Gastrocnemius medialis (tissue), 4 donors: Measurements from ENCODE around the gene PPP3CA. TPM values are rescaled to one million over a fixed set of nuclear protein-coding genes. Genes with fewer than 3 reads are reported as not detected.

Experiments
- ATAC-seq, 2 donors: fragments of 150-250 bp; one replicate each; pipeline ENCODE4 v1.9.1; 2016
- DNase-seq, 2 donors: peaks; one replicate each; pipeline ENCODE4 v3.0.0-alpha.2; 2019
- H3K27ac ChIP-seq, 4 donors: fragments of 200-600 bp; sonication (generic); 1 replicate in 1 of 4; 2 replicates in 3 of 4; pipeline ENCODE4 v1.5.1; 2016 to 2018; ENCODE audit warnings: mild to moderate bottlenecking in 2 of 4, moderate library complexity in 1 of 4
- H3K27me3 ChIP-seq, 3 donors: fragments of 200-600 bp; sonication (generic) in 2 of 3; 1 replicate in 1 of 3; 2 replicates in 2 of 3; pipeline versions ENCODE4 v1.5.1 to v1.6.0; 2016 to 2019; ENCODE audit warnings: mild to moderate bottlenecking in 1 of 3, moderate library complexity in 1 of 3
- H3K36me3 ChIP-seq, 2 donors: fragments of 200-600 bp; sonication (generic) in 1 of 2; one replicate each; pipeline ENCODE4 v1.5.1; 2017 to 2018
- H3K4me1 ChIP-seq, 2 donors: fragments of 200-600 bp; sonication (generic) in 1 of 2; one replicate each; pipeline ENCODE4 v1.5.1; 2016 to 2017; ENCODE audit warnings: mild to moderate bottlenecking in 2 of 2
- H3K4me3 ChIP-seq, 4 donors: fragments of 200-600 bp; sonication (generic) in 3 of 4; 1 replicate in 1 of 4; 2 replicates in 3 of 4; pipeline ENCODE4 v1.5.1; 2016 to 2019; ENCODE audit warnings: mild to moderate bottlenecking in 2 of 4
- H3K9me3 ChIP-seq, 3 donors: fragments of 200-600 bp; sonication (generic) in 2 of 3; 1 replicate in 1 of 3; 2 replicates in 2 of 3; pipeline ENCODE4 v1.5.1; 2016 to 2019
- POLR2A ChIP-seq, 2 donors: fragments of 450-650 bp; IDR thresholded peaks; one replicate each; pipeline ENCODE4 v1.6.1; 2017; ENCODE audit warnings: antibody characterized with exemption in 2 of 2, mild to moderate bottlenecking in 2 of 2, moderate library complexity in 2 of 2
- in situ Hi-C, 4 donors: fragments of 200-750 bp; cut with MboI; loops; one replicate each; pipeline versions ENCODE4 v1.15.0 to v1.8.0; 2017; ENCODE audit warnings: low sequenced_read_pairs in 4 of 4
- intact Hi-C: fragments of 100-400 bp; cut with DNase I; formaldehyde crosslinking; loops from one replicate; pipeline ENCODE4 v1.15.1; 2023; ENCODE audit warnings: low total_unique reads
- total RNA-seq, 4 donors: library from RNA; depleted of rRNA; stranded (reverse); fragments of >200 nt; gene quantifications; one replicate each; pipeline versions ENCODE4 v1.1.0 to v1.2.3, GENCODE V29; 2016
- TF ChIP-seq, protein P1 (sequence below), 5 experiments: fragments of 450-650 bp in 3 of 5; fragments of 200-600 bp in 2 of 5; sonication (generic) in 2 of 5; IDR thresholded peaks in 4 of 5; conservative IDR thresholded peaks in 1 of 5; 1 replicate in 4 of 5; 2 replicates in 1 of 5; pipeline ENCODE4 v1.5.1; 2016 to 2019; ENCODE audit warnings: antibody characterized with exemption in 5 of 5, mild to moderate bottlenecking in 3 of 5, moderate library complexity in 3 of 5

The PPP3CA gene
- total RNA-seq, 4 donors from 2014 or later, result 25.1 to 30.3 (median 26.7) TPM

DNA sequence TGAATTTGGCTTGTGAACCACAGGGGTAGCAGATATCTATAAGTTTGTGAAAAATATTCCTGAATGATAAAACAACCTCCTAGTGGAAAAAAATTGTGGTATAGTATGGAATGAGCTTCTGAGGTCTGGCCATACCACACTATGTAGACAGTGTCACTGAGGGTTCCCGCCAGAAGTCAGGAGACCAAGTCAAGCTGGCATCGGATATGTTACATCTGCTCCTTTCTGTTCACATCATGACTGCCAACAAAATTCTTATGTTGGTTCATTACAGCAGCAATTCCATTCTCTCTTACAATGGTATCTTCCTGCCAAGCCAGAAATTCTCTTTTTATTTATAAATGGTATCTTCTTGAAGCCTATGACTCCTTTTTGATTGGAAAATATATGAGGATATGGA lies 273.0 kb downstream of the PPP3CA start:
- ATAC-seq (no peak), DNase-seq (no peak)
- Histone ChIP-seq H3K4me3 (no peak overlapping the region), H3K27ac (no peak overlapping the region), H3K27me3 (no peaks in the 10 kb centered on the region), H3K4me1 (peaks cover 0 to 4% of the 10 kb centered on the region in 2 donors), H3K9me3 (no peaks in the 10 kb centered on the region), H3K36me3 (no peaks in the 10 kb centered on the region)
- TF ChIP-seq, protein P1, sequence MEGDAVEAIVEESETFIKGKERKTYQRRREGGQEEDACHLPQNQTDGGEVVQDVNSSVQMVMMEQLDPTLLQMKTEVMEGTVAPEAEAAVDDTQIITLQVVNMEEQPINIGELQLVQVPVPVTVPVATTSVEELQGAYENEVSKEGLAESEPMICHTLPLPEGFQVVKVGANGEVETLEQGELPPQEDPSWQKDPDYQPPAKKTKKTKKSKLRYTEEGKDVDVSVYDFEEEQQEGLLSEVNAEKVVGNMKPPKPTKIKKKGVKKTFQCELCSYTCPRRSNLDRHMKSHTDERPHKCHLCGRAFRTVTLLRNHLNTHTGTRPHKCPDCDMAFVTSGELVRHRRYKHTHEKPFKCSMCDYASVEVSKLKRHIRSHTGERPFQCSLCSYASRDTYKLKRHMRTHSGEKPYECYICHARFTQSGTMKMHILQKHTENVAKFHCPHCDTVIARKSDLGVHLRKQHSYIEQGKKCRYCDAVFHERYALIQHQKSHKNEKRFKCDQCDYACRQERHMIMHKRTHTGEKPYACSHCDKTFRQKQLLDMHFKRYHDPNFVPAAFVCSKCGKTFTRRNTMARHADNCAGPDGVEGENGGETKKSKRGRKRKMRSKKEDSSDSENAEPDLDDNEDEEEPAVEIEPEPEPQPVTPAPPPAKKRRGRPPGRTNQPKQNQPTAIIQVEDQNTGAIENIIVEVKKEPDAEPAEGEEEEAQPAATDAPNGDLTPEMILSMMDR (IDR thresholded peaks at IDR 0.05 in 4 of 5, conservative IDR thresholded peaks at IDR 0.05 in 1 of 5), result no peak
- TF ChIP-seq POLR2A (IDR thresholded peaks at IDR 0.05), result no peak
- in situ Hi-C loops (no loop called here), intact Hi-C loops (no loop called here)

DNA sequence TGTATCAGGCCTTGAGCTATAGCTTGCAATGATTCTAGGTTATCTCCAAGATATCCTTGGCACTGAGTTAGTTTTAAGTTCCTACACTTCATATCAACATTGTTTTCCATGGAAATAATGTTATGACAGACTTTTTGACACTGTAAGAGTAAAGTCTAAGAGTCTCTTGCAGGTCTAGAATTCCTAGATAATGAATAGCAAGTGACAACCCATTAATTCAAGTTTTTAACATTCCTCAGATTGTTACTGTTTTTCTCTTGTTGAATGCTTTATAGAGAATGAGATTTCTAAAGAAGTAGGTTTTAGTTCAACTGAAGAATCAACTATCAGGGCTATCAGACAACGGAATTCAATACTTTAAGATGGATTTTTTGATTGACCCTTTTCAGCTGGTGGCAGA lies 276.1 kb downstream of the PPP3CA start:
- Histone ChIP-seq H3K36me3 (no peaks in the 10 kb centered on the region), H3K9me3 (no peaks in the 10 kb centered on the region), H3K27ac (no peak overlapping the region), H3K4me3 (no peak overlapping the region), H3K27me3 (no peaks in the 10 kb centered on the region), H3K4me1 (peaks cover 1 to 6% of the 10 kb centered on the region in 2 donors)
- intact Hi-C loops (no loop called here), in situ Hi-C loops (no loop called here)
- TF ChIP-seq POLR2A (IDR thresholded peaks at IDR 0.05), result no peak
- TF ChIP-seq, protein P1 (IDR thresholded peaks at IDR 0.05 in 4 of 5, conservative IDR thresholded peaks at IDR 0.05 in 1 of 5), result no peak
- DNase-seq, result no peak
- ATAC-seq, result no peak

DNA sequence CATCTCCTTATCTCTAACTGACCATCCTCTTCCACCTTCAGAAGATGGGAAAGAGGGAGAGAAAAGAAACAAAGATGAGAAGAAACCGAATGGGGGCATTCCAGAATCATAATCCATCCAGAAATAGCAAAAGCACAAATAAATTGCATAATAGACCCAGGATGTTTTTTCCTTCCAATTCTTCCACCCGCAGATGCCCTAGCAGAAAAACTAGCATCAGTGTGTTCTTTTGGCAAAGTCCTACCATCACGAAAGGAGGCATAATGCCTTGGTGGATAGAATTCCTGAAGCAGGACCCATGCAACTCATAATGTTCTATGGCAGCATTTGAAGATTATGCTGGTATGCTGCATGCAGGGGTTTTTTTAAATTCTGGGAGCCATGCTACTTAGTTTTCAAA lies 279.2 kb downstream of the PPP3CA start:
- ATAC-seq, result peak in 1 of 2 donors; percentile 16
- TF ChIP-seq, protein P1 (IDR thresholded peaks at IDR 0.05 in 4 of 5, conservative IDR thresholded peaks at IDR 0.05 in 1 of 5), result no peak
- no peak for TF ChIP-seq POLR2A (IDR thresholded peaks at IDR 0.05)
- H3K9me3 ChIP-seq, result no peaks in the 10 kb centered on the region
- no peak overlapping the region for H3K27ac ChIP-seq
- no peak overlapping the region for H3K4me3 ChIP-seq
- H3K27me3 ChIP-seq, result no peaks in the 10 kb centered on the region
- H3K4me1 ChIP-seq, result peaks cover 6 to 19% of the 10 kb centered on the region in 2 donors
- H3K36me3 ChIP-seq, result no peaks in the 10 kb centered on the region
- DNase-seq, result no peak
- intact Hi-C loops, result no loop called here
- in situ Hi-C loops, result no loop called here

DNA sequence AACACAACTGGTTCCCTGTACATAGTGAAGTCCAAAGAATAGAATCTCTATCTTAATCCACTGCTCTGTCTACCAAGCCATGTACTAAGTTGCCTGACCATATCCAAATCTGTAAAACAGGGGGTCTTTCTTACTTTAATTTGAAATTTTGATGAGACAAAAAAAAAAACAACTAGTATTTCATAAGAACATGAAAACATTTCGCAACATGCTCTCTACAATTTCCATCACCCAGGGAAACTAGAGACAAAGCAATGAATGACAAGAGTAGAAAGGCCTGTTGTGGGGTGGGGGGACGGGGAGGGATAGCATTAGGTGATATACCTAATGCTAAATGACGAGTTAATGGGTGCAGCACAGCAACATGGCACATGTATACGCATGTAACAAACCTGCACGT lies 279.9 kb downstream of the PPP3CA start:
- DNase-seq (no peak), ATAC-seq (no peak)
- no peaks in the 10 kb centered on the region for H3K27me3 ChIP-seq
- in situ Hi-C loops, result no loop called here
- no peak overlapping the region for H3K27ac ChIP-seq
- H3K36me3 ChIP-seq, result no peaks in the 10 kb centered on the region
- no peaks in the 10 kb centered on the region for H3K9me3 ChIP-seq
- no peak overlapping the region for H3K4me3 ChIP-seq
- H3K4me1 ChIP-seq, result peaks cover 6 to 19% of the 10 kb centered on the region in 2 donors
- TF ChIP-seq, protein P1 (IDR thresholded peaks at IDR 0.05 in 4 of 5, conservative IDR thresholded peaks at IDR 0.05 in 1 of 5), result no peak
- no peak for TF ChIP-seq POLR2A (IDR thresholded peaks at IDR 0.05)
- intact Hi-C loops, result no loop called here

DNA sequence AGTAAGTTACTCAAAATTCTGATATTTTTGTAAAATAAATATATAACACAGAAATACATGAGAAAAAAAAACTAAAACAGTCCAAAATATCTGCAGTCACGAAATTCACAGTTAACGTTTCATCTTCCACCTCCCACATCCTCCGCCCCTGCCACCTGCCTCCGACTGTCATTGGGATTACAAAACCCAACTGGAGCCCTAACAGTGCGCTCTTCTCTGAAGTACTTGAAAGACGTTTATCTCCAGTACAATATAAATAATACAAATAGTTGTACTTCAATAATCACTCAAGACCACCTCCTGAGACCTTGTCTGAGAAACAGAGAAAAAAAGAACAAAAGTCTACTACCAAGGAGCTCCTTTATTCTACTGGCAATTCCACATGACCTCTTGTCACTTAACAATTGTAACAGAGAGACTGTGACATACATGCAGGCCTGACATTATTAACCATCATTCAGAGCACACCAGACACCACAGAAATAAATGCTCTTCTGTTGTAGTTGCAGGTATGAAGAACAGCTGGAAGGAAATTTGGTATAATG lies 280.6 kb downstream of the PPP3CA start:
- no peak for TF ChIP-seq POLR2A (IDR thresholded peaks at IDR 0.05)
- TF ChIP-seq, protein P1 (IDR thresholded peaks at IDR 0.05 in 4 of 5, conservative IDR thresholded peaks at IDR 0.05 in 1 of 5), result no peak
- intact Hi-C loops, result no loop called here
- peaks cover 6 to 19% of the 10 kb centered on the region in 2 donors for H3K4me1 ChIP-seq
- no peak overlapping the region for H3K4me3 ChIP-seq
- ATAC-seq (no peak), DNase-seq (no peak)
- H3K27ac ChIP-seq, result no peak overlapping the region
- no peaks in the 10 kb centered on the region for H3K9me3 ChIP-seq
- in situ Hi-C loops, result no loop called here
- no peaks in the 10 kb centered on the region for H3K27me3 ChIP-seq
- H3K36me3 ChIP-seq, result no peaks in the 10 kb centered on the region
